ENCODE results near the gene SECISBP2.

DNA sequence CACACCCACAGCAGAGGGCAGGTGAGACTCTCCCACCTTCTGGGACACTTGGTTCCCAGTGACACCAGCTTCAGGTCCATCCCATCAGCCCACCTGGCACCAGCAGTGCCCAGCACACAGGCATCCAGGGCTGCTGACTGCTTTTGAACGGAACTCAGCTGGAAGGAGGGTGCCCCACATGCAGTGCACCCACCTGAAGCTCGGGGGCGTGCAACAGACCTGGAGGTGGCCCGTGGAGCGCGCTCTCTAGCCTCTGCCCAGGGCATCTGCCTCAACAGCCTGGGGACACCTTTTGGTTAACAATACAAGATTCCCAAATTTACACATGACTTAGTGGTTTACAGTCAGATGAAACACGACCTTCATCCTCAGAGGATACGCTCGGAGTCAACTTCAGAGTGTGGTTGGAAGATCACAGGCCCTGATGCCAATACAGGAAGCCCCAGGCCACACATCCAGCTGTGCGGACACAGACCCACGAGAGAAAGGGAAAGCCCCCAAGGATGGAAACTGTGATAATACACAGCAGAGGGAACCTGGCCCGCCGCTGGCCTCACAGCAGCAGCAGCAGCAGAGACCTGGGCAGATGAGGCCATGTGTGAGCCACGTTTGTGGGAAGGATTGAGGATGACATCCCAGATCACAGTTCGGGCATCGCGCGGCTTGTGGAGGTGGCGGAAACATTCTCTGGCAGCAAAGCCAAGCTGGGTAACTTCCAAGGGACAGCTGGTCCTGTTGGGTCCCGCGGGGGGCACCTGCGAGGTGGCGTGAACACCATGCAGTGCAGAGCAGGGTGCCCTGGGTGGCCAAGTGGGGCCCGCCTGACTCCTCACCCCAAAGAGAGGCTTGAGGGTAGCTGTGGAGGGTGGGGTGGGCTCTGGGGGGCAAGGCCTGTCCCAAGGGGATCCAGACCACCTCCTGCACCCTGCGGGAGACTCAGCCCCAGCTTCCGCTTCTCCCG is 64.0 kb downstream of the SECISBP2 start:
- no peak for TF ChIP-seq CTCF (IDR thresholded peaks at IDR 0.05)
- TF ChIP-seq POLR2AphosphoS5 (IDR thresholded peaks at IDR 0.05) = no peak

All from breast epithelium (tissue), 3 donors.